HG02943 (cell line): ENCODE data around the gene ETV5.

ENCODE experiments used
- ATAC-seq: cut with Tn5 transposase; IDR thresholded peaks from one replicate; pipeline ENCODE4 v1.9.1; 2021; ENCODE audit warnings: mild to moderate bottlenecking, low read depth, moderate library complexity; ENCODE audit not compliant: unreplicated experiment

The ETV5 gene

DNA sequence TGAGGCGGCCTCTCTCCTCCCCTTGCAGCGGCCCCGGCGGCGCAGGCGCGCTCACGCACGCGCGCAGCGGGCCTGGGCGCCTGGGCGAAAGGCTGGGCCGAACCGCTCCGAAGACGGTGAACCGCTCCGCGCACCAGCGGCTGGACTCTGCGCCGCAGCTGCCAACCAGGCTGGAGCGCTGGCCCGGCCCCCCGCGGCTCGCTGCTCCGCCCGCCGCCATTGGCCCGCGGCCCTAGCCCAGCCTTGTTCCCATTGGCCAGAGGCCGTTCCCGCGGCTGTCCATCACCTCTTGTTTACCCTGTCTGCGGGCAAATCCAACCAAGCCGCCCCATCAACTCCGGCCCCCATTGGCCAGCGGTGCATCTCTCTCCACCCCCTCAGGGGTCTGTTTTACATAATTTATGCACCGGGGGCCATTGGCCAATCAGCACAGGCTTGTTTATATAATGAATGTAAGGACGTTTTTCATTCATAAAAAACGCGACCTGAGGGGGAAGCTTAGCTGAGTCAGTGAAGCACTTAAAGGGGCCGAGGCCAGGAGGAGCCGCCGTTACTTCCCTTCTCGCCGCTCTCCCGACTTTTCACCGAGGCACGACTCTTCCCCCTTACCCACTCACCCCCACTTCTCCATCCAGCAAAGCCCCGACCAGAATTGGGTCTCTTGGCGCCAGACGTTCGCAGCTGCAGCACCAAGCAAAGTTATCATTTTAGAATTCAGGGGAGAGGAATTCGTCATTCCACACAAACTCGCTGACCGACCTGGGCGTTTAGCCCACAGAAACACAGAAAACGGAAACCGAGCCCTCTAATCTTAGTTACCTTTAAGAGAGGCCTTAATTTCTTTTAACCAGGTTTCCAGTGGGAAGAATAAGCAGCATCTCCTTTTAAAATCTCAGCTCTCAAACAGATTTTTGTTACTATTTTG, at the start of gene ETV5:
ETV5 (minus strand) TSS at position 149 of the 925 bp plus-strand sequence. CDS start 3,221 bp downstream, outside the sequence.
- peak; percentile 97 for ATAC-seq

DNA sequence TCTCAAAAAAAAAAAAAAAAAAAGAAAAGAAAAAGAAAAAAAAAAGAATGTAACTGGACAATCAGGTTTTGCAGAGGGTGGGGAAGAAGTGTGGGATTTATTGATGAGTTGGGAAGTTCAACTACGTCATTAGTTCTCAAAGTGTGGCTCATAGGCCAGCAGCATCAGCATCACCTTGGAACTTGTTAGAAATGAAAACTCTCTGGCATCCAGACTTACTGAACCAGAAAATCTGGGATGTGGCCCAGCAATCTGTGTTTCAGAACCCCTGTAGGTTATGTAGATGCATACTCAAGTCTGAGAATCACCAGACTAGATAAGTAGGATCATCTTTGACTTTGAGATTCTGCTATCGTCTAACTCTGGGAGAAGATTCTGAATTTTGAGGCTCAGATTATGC, 45.8 kb upstream of the ETV5 start:
- ATAC-seq: no peak

DNA sequence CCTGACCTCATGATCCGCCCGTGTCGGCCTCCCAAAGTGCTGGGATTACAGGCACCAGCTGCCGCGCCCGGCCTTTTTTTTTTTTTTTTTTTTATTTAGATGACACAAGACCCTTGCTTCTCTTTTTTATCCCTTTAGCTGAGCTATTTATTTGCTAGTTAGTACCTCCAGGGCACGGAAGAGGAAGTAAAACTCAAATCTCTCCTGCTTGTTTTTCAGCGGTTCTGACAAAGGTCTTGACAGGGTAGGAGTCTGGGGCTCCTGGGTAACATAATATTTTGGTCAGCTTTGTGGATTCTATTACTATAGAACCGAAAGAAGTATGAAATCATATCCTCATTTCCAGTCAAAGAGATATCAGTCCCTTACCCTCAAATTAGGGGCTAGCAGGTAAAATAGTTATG, 44.0 kb upstream of the ETV5 start:
- ATAC-seq: peak; percentile 76

DNA sequence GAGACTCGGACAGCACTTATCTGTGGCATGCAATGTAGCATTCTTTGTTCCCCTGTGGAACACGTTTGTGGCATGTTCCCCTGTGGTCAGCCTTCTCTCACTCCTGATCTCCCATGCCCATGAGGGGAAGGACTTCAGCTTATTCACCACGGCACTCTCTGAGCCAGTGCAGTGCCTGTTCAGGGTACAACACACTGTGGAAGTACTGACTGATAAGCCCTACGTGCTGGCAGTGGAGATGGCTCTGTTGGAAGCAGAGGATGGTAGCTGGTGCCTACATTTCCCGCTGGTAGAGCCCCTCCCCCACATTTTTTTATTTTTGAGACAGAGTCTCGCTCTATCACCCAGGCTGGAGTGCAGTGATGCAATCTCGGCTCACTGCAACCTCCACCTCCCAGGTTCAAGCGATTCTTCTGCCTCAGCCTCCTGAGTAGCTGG, 43.5 kb upstream of the ETV5 start:
- peak; percentile 7 for ATAC-seq

DNA sequence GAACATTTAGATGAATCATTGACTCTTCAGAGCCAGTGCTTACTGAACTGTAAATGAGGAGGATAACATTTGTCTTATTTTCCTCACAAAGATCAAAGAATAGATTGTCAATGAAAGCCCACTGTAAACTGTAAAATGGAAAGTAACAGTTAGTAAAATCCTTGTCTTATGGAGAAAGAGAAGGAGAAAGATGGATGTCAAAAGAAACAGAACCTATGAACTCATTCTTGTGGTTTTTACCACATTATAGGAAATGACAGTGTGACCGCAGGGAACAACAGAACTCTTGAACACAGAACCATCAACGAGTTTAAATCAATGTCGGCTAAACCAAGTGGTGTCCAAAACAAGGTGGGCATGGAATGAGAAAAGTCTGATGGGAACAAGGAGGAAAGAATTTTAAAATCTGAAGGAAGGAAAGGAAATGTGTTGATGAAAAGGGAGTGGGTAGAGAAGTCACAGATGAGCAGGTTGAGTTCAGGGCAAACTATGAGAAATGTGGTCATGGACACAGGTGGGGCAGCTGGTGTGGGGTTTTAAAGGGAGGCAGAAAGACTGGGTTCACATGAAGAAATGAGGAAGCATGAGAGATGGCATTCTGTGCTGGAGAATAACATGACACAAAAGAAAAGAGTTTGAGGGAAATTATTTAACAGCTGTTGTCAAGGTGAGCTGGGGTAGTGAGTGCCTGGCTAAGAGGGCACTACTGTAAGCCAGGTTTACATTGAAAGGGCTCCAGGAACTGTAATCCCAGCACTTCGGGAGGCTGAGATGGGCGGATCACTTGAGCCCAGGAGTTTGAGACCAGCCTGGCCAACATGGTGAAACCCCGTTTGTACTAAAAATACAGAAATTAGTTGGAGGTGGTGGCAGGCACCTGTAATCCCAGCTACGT, 42.4 kb upstream of the ETV5 start:
- no peak for ATAC-seq

DNA sequence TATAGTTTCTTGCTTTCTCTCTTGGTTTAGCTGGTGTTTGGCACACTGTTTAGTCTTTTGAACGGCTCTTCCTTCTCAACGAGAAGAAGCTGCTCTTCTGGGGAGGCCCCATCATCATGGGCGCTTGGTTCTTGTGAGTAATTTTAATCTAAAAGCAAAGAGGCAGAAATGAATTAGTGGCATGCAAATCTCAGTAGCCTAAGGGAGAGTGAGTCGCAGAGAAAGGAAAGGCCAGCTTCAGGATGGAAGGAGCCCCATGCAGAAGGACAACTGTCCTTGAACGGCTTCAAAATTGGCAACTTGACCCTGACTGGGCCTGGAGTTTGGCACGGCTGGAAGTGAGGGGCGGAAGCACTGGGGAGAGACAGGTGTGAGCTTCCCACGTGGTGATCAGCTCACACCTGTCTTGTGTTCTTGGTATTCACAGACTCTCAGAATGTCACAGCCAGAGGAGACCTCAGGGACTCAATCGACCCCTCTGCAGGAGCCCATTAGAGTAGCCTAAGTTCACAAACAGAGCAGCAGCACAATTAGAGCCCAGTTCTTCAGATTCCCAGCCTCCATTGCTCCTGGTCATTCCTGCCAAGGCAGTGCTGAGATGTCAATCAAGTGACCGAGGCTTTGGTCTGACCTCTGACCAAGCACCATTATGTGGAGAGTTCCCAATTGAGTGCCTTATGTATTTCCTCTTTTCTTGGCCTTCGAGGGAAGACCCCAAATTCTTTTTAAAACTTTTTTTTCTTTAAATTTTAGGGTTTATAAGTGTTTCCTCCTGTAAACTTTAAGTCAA, 41.3 kb upstream of the ETV5 start:
- ATAC-seq: no peak

DNA sequence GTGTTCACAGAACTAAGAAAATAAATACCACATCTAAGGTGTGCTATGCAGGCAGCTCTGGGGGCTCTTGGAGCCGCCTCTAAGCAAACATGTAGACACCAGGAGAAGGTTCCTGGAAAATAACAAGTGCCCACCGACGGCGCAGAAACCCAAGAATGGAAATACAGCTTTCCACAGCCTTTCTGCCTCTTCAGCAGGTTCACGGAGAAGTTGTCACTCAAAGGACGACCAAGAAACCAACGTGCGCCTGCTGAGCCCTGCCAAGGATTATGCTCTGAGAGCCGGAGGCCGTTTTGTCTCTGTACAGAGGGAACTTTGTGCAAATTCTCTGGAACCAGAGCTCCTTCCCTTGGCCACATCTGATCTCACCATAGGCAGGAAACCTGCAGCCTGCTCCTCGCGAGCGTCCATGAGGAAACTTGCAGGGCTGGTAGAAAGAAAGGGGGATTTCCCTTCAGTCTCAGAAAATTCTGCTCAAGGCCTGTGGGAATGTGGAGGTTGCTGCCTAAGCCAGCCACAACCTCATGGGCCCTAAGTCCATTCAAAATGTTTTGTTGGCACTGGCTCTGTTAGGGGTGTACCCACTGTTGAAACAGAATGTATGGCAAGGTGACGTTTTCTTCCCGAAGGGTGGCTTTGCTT, 40.6 kb upstream of the ETV5 start:
- ATAC-seq: no peak

DNA sequence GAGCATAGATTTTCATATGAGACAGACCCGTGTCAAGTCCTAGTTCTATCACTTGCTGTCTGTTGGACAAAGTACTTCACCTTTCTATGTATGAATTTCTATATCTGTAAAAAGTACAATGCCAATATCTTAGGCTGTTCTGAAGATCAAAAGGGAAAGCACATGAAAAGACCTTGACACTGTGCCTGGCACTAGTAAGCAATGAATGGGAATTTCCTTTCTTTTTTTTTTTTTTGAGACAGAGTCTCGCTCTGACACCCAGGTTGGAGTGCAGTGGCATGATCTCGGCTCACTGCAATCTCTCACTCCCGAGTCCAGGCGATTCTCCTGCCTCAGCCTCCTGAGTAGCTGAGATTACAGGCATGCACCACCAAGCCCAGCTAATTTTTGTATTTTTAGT, 35.4 kb upstream of the ETV5 start:
- ATAC-seq: no peak

DNA sequence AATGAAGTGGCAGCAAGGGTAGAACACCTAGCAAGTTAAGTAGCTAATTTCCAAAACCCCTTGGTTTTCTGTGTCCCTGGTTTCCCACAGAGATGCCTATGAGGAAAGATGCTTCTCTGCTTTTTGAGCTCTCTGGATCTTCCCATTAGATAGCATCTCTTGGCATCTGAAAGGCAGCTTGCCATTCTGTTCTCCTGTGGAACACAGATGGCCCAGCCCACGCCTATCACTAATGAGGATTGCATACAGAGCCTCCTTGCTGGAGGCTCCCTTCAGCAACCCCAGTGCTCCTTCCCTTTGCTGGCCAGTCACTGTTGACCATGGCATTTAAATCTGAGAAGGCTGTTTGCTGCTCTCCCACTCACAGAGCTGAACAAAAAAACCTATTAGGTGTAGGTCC, 34.4 kb upstream of the ETV5 start:
- no peak for ATAC-seq

DNA sequence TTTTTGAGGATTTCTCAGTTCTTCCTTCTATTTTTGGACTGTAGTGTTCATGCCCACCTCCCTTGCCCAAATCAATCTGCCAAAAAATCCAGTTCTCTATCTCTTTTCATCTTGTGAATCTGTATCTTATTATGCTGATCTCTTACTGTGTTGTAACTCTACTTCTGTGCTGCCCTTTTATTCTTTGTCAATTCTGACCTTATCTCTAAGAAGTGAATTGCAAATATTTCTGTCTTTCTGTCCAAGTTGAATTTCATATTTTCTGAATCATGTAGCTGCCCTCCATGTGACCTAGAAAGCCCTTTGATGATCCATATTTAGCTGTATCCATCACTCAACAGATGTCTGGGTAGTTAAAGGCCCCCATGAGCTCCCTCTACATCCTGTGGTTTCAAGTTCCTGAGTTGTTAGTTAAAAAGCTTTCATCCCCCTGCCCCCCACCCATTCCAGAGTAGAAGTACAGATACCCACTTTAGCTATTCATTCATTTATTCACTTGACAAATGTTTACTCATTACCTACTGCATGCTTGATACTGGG, 33.6 kb upstream of the ETV5 start:
- no peak for ATAC-seq

DNA sequence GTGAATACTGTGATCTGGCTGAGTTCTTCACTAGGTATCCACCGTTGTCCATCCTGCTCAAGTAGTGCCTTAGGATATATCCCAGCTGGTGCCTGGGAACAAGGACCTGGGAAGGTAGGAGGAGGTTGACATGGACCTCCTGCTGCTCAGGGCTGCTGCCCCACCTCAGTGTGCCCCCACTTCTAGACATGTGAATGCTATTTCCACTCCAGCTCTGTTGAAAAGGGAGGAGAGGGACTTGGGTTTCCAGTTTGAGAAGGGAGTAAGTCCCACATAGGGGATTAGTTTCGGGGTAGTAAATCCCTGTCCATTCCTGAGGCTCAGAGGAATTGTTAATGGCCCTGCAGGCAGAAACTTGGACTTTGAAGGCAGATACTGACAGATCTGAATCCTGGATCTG, 32.9 kb upstream of the ETV5 start:
- ATAC-seq: no peak

DNA sequence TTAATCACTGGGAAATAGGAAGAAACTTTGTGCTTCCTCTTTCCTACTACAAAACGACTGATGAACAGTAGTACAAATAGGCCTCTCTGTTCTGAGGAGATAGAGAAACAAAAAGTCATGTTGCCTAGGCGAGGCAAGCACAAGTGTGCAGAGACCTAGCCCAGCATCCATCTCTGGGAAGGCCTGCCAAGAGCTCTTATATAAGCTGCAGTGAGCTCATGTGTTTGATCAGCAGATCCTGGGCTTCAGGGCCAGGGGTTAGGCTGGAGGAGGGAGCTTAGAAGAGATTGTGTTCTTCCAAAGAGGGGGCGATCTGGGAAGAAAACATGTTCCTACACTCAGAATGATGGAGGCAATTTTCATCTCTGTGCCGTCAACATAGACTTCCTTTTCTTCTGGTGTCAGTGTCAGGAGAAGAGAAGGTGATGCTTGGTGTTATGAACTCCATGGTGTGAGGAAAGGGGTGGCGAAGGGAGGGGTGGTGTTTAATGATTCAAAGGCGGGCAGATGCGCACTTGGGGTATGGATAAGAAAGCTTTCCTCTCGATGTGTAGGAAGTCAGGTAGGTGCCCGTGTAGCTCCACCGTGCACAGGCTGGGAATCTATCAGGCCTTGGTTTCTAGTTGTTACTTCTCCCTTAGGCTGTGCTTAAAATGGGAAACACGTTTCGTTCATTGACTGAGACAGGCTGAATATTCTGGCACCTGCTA, 29.5 kb upstream of the ETV5 start:
- no peak for ATAC-seq

DNA sequence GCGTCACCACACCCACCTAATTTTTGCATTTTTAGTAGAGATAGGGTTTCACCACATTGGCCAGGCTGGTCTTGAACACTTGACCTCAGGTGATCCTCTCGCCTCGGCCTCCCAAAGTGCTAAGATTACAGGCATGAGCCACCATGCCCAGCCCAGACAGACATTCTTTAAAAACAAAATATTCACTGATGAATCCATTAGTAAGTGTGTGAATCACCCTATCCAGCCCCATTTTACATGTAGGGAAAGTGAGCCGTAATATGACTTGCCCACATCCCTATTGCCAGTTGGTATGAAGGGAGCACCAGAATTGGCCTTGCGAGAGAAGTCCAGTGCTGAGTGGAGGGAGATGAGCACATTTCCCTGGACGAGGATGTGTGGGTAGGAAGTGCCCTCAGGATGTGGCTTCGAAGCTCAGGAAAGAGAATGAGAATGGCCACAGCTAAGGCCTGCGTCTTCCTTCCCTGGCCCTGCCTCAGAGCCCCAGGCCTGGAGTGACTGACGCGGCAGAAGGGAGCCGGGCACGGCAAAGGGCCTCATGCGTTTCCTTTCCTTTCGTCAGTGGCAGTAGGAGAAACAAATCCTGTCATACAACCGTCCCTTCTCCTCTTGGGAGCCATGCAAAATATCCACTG, 28.3 kb upstream of the ETV5 start:
- no peak for ATAC-seq

DNA sequence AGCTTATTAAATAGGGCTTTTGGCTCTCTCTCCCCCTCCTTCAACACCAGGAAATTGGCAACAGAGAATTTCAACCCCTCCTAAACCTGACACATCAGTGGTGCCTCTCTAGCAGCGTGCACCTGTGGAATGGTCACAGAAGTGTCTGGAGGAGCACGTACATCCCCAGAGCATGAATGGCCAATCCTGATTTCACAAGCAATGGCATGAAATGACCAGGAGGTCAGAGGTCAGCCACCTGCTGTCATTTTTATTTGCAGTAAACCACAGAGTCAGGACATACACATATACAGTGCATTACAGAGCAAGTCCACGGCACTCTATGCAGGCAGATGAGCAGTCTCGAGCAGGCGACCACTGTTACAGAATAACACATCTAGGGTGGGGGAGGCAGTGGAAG, 25.1 kb upstream of the ETV5 start:
- ATAC-seq: no peak

DNA sequence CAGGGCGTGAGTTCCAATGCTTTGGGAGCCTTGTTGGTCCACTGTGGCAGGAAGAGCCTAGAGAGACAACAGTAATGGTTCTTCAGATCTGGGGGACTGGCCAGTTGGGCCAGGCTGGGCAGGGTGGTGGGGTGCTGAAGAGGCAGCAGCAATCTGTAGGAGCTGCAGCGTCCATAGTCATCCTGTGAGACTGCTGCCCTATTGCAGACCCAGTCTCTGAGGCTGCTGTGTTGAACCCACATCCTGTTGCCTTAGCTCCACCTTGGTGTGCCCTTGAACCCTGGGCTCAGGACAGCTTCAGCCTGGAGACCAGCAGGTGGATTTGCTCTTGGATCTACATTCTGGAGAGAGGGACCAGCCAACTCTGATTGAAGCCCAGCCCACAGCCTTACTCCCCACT, 23.6 kb upstream of the ETV5 start:
- ATAC-seq: no peak

DNA sequence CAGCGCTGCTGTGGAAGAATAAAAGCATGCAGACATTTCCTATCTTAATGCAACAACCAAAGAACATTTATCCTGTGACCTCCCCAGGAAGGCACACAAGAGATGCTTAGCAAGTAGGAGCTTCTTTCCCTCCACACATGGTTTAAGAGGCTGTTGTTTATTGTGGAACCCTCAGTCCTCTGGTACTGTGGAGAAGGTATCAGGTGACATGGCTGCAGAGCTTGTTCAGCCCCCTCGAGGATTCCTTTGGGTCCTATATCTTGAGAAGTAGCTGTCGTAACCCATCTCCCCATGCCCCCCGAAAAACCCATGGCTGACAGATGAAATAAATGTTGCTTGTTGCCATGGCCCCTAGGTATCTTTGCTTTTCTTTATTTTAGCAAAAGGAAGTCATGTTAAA, 20.3 kb upstream of the ETV5 start:
- ATAC-seq: no peak

DNA sequence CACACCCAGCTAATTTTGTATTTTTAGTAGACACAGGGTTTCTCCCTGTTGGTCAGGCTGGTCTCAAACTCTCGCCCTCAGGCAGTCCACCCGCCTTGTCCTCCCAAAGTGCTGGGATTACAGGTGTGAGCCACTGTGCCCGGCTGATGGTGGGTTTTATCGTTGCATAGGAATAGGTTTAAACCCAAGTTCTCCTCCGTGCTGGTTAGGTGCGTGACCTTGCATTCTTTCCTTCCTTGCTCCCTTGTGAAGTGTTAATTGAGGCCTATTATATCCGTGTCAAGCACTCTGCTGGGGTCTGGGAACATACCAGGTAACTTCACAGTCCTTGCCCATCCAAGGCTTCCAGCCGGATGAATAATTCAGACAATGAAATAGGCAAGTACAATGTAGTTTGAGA, 19.3 kb upstream of the ETV5 start:
- no peak for ATAC-seq

DNA sequence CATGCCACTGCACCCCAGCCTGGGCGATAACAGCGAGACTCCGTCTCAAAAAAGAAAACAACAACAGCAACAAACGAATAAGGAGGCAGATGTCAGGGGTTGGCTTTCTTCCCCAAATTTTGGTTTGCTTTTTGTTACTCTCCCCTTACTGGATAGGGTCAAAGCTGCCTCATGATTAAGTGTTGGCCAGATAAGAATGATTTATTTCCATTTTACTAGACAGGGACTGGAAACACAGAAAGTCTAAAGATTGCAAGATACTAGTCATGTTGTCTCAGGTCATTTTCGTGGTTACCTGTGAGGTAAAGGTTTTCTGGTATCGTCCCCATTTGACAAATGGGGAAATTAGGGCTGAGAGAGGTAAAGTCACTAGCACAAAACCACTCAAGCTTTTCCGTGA, 18.6 kb upstream of the ETV5 start:
- no peak for ATAC-seq

DNA sequence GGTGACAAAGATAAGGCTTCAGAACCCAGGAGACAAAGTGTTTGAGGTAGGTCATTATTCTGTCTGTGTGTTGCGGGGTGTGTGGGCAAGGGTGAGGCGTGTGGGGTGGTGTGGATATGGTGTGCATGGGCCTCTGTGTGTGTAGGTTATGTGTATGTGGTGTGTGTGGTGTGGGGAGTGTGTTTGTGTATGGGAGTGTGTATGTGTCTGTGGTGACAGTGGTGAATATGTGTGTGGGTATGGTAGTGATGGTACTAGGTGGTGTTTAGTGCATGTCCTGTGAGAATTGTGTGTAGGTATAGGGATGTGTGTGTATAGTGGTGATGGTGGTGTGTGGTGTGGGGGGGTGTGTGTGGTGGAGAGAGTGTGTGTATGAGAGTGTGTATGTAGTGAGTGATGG, 16.2 kb upstream of the ETV5 start:
- ATAC-seq: no peak
